DMS153 (cell line): ENCODE data around the gene PGM3.
"Not testable (repeated sequence)": the region's sequence is repeated elsewhere in the genome, so short reads cannot be mapped to it uniquely, and the experiment has no call there.

ENCODE experiments used
- DNase-seq: peaks from one replicate; lab custom pipeline; 2025; lab: John Stamatoyannopoulos, UW

PGM3 gene, protein sequence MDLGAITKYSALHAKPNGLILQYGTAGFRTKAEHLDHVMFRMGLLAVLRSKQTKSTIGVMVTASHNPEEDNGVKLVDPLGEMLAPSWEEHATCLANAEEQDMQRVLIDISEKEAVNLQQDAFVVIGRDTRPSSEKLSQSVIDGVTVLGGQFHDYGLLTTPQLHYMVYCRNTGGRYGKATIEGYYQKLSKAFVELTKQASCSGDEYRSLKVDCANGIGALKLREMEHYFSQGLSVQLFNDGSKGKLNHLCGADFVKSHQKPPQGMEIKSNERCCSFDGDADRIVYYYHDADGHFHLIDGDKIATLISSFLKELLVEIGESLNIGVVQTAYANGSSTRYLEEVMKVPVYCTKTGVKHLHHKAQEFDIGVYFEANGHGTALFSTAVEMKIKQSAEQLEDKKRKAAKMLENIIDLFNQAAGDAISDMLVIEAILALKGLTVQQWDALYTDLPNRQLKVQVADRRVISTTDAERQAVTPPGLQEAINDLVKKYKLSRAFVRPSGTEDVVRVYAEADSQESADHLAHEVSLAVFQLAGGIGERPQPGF

DNA sequence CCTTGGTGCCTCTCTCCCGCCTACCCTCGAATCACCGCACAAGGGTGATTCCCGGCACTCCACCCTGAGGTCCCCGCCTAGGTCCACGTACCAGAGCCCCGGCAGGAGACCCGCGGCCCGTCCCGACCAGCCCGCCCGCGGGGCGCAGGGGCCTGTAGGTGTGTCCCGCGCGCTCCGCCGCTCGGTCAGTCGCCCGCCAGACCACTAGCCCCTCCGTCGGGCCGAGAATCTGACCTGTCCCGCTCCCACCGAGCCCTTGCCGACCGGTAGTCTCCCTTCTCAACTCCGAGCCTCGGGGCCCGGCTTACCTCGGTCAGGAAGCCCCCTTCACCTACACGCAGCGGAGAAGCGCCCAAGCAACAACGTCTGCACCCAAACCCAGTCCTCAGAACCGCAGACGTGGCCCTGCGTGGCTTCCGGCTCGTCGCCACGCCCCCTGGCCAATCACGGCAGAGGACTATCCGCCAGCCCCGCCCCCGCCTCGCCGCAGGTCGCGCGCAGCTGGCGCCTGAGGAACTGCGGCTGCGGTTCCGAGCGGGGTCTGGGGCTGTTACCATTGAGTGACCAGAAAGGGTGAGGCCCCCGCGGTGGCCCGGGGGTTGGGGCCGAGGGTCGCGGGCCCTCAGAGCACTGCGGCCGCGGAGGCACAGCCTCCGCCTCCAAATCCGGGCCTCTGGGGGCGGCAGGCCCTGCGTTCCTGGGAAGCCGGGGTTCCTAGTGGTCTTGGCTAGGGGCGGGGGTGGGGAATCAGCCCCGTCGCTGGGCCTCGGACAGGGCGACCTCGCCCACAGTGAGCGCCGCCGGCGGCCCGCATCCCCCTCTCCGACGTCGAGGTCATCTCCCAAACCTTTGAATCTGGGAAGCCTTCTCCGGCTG, at the start of gene PGM3, which contains the start of gene RWDD2A:
PGM3 (minus strand) TSS at position 395 of the 876 bp plus-strand sequence. CDS start 2,253 bp downstream, outside the sequence.
RWDD2A (plus strand) TSS at position 487 of the 876 bp plus-strand sequence. CDS start 1,095 bp downstream, outside the sequence.
- peak; percentile 85 for DNase-seq

- DNase-seq: no peak
These were observed 38.1 kb upstream of the PGM3 start for GRCh38 chr6:83231146-83231545.

- no peak for DNase-seq
These were observed 33.5 kb upstream of the PGM3 start for GRCh38 chr6:83226517-83226916.

DNA sequence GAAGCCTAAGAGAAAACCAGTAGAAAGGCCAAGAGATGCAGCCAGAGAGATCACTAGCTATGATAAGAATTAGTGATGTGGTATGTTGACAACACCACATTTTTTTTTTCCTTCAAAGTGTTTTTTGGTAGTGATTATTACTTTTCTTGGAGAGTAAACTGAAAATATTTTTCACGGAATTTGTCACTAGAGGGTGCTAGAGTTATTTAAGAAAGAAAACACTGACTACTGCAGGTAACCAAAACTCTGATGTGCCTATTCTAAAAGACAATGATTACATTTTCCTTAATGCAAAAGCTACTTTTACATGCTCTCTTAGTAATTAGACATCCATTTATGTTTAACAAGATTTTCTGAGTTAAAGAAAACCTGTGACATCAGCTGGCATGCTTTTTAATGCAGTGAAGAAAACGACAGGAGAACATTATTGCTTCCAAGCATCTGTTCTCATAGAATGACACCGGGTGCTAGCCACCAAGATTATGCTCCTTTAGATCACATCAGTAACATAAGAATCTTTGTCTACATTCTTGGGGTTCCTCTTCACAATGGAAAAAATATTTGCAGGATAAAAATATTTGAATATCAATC, 28.9 kb upstream of the PGM3 start:
- DNase-seq: peak; percentile 32

DNA sequence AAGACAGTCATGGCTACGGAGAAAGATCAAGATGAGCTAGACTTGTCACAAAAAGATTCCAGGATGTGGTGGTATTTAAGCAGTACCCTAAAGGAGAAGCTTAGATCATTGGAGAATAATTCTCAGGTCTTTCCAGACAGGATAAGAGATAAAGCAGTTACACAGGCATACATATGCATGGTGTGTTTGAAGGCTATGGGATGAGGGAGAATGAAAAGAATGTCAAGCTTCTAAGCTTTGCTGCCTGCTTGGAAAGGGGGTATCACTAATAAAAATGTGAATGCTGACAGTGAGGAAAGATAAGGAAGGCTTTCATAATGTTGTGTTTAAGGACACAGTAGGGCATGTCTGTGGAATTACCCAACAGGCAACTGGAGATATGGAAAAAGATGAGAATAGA, 28.2 kb upstream of the PGM3 start:
- DNase-seq: no peak

GRCh38 chr6:83220121-83220520, 27.1 kb upstream of the PGM3 start:
- DNase-seq: no peak

GRCh38 chr6:83218646-83219045, 25.6 kb upstream of the PGM3 start:
- DNase-seq: no peak

GRCh38 chr6:83216806-83217205, 23.7 kb upstream of the PGM3 start:
- no peak for DNase-seq

DNA sequence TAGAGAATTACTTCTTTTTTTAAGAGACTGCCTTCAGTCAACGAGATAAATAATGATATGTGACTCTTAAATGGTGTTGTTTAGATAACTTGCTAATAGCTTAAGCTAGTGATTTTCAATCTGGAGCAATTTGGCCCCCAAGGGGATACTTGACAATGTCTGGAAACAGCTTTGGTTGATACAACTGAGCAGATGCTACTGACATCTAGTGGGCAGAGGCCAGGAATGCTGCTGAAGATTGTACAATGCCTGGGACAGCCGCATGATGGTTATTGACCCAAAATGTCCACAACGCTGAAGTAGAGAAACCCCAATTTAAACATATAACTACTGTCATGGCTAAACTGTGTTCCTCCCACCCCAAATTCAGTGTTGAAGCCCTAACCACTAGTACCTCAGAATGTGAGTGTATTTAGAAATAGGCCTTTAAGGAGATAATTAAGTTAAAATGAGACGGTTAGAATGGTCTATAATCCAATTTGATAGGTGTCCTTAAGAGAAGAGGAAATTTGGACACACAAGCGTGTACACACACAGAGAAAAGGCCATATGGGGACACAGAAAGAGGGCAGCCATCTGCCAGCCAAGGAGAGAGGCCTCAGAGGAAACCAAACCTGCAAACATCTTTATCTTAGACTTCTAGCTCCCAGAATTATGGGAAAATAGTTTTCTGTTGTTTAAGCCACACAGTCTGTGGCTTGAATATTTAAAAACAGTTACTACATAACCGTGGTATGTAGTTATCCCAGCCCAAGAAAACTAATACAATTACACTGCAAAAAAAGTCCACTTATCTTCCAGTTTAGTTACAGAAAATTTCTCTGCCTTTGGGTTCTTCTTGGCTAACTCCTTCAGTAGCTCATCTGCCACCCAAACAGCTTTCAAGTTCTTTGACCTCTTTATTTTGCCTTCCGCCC, 22.3 kb upstream of the PGM3 start:
- DNase-seq: peak; percentile 80

DNA sequence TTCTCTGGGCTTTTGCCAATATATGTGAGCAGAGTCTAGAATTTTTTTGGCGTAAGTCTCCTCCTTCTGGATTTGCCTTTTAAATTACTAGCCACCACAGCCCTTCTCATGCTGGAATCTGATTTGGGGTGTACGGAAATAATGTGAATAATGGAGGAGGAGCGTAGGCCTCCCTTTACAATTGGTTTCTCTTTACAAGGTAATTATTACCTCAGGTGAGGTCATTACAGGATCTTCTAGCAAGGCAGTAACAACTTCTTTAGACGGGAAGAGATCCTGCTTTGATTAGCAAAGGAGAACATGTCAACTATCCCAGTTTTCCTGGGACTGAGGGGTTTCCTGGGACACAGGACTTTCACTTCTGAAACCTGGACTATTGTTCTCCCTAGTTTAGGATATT, 9.0 kb upstream of the PGM3 start:
- no peak for DNase-seq

- DNase-seq: no peak
These were observed 6.8 kb upstream of the PGM3 start for GRCh38 chr6:83199863-83200225.

DNA sequence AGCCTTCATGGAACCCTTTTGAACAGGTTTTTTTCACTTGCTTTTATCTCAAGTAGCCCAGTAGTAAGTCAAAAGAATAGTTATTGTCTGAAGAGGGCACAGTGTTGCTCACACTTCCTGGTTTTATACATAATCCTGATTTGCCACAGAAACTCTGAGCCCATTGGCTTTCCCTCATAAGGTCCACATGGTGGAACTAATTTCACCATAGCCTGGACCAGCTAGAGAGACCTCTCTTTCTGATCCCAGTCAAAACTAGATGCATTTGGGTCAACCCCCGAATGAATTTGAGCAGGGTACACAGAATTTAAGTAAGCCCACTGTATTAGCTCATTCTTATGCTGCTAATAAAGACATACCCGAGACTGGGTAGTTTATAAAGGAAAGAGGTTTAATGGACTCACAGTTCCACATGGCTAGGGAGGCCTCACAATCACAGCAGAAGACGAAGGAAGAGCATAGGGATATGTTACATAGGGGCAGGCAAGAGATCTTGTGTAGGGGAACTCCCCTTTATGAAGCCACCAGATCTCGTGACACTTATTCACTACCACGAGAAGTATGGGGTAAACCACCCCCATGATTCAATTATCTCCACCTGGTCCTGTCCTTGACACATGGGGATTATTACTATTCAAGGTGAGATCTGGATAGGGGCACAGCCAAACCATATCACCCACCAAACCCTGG, 6.3 kb upstream of the PGM3 start:
- DNase-seq: no peak

GRCh38 chr6:83198486-83199172, 5.6 kb upstream of the PGM3 start:
- DNase-seq: no peak

DNA sequence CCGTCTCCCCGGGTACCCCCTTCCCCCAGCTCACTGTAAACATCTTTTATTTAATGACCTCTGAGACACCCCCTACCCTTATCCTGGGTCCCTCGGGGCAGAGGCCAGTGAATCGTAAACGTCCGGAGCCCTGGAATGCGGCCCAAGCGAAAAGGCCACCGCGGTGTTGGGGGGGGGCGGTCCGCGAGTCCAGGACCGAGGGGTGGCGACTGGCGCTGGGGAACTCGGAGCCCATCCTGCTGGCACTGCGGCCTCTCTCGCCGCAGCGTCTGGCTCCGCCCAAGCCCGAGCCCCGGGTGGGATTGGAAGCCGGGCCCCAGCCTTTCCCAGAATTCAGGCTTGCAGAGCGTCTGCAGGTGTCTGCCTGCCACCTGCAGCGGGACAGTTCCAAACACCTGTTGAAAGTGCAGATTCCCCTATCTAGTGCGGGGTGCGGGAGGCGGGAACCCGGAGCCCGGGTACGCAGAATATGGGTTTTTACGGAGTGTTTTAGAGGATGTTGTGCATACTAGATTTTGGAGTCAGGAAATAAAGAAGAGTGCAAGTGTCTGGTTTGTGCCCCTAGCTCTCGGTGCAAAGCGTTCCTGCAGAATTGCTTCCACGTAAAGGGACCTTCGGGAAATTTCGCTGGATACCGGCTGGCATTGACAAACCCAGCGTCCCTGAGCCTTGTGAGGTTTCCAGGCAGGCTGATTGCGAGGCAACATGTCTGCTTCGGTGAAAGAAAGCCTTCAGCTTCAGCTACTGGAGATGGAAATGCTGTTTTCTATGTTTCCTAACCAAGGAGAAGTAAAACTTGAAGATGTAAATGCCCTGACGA, 892 bp upstream of the PGM3 start:
- DNase-seq: peak; percentile 27

- DNase-seq: no peak
These were observed 609 bp downstream of the PGM3 start for GRCh38 chr6:83192456-83192855.

GRCh38 chr6:83191974-83192373, 1.1 kb downstream of the PGM3 start:
- not testable (repeated sequence) for DNase-seq

- no peak for DNase-seq
These were observed 2.4 kb downstream of the PGM3 start for GRCh38 chr6:83190626-83191025.

DNA sequence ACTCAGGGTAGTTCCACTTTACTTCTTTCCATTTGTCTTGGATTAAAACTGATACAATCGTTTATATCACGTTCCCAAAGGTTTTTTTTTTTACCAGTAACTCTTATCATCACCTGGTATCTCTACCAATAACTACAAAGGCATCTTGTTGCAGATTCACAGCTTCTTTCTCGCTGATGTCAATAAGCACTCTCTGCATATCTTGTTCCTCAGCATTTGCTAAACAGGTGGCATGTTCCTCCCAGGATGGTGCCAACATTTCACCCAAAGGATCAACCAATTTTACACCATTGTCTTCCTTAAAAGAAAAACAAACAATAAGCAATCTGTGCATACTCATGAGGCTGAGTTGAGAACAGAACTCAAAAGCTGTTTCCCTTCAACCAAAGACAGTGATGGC, 4.6 kb downstream of the PGM3 start:
- no peak for DNase-seq

- DNase-seq: no peak
These were observed 8.0 kb downstream of the PGM3 start for GRCh38 chr6:83185096-83185495.
